Dendritic cell treated with granulocyte-macrophage colony-stimulating factor and Interleukin-4, amounts not matched to agents 40 ng/mL and 50 ng/mL, for 4 days (primary cell): Measurements from ENCODE around the gene CPNE7.
"Not testable (repeated sequence)": the region's sequence is repeated elsewhere in the genome, so short reads cannot be mapped to it uniquely, and the experiment has no call there.

ENCODE experiments used
- H3K27ac Mint-ChIP-seq: one replicate; pipeline ENCODE4 v1.8.0; 2022; ENCODE audit warnings: mild to moderate bottlenecking, mixed read lengths
- H3K27me3 Mint-ChIP-seq: one replicate; pipeline ENCODE4 v1.8.0; 2022; ENCODE audit warnings: mild to moderate bottlenecking, mixed read lengths
- H3K36me3 Mint-ChIP-seq: one replicate; pipeline ENCODE4 v1.8.0; 2022; ENCODE audit warnings: low read depth, mixed read lengths
- H3K4me1 Mint-ChIP-seq: one replicate; pipeline ENCODE4 v1.8.0; 2022; ENCODE audit warnings: low read depth, mixed read lengths
- H3K4me3 Mint-ChIP-seq: one replicate; pipeline ENCODE4 v1.8.0; 2022; ENCODE audit warnings: mild to moderate bottlenecking, moderate library complexity, mixed read lengths
- H3K9me3 Mint-ChIP-seq: one replicate; pipeline ENCODE4 v1.8.0; 2022; ENCODE audit warnings: mixed read lengths
- intact Hi-C: fragments of 100-400 bp; cut with micrococcal nuclease; formaldehyde crosslinking; loops from one replicate; pipeline ENCODE4 v1.15.0; 2022

Gene CPNE7

GRCh38 chr16:89567656-89568594, 7.6 kb upstream of the CPNE7 start:
- Mint-ChIP-seq H3K4me1 (peaks cover 44% of the 10 kb centered on the region), H3K4me3 (no peak overlapping the region), H3K27ac (no peak overlapping the region)

DNA sequence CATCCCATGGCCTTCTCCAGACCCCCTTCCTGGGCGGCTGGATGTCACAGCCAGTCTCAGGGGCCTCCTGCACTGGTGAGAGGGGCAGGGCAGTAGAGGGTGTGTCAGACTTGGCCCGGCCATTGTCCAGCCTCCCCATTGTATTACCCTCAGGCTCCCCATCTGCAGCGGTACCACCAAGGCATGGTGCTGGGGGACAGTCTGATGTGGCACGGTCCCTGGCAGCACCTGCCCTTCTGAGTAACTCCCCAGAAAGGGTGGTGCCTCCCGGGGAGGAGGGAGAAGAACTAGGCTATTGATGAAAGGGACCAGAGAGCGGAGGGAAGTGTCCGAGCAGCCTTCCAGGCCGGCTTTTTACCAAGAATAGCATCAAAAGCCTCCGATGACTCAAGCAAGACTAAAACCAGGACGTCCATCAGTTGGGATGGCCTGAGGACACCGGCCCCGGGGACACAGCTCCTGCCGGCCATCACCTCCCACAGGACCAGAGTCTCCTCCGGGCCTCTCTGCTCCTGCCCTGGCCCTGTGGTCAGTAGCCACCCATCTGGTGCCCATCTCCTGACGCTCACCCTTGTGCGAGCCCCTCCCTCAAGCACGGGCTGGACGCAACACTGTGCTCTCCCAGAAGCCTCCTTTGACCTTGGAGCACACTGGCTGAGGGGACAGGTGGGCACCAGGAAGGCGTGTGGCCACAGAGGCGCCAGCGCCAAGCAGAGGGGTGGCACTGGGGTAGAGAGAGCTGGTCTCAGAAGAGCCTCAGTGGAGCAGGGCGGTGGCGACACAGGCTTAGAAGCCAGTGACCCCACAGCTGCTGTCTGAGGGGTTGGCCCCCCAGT, 5.8 kb upstream of the CPNE7 start:
- Mint-ChIP-seq H3K36me3 (peaks cover 12% of the 10 kb centered on the region), H3K4me3 (no peak overlapping the region), H3K9me3 (no peaks in the 10 kb centered on the region), H3K27me3 (peaks cover 42% of the 10 kb centered on the region), H3K27ac (peak overlapping the region; percentile 38), H3K4me1 (peaks cover 26% of the 10 kb centered on the region)
- intact Hi-C loops: loop anchor here (10.0 kb wide), 1 partner anchor 75 kb away; the partner anchor contains the start of gene ANKRD11

More at GRCh38 chr16:89567656-89568594, 7.6 kb upstream of the CPNE7 start:
- peaks cover 26% of the 10 kb centered on the region for H3K27me3 Mint-ChIP-seq
- intact Hi-C loops: loop anchor here (10.0 kb wide), 1 partner anchor 73 kb away; the partner anchor contains the start of gene ANKRD11
- H3K36me3 Mint-ChIP-seq: peaks cover 30% of the 10 kb centered on the region
- H3K9me3 Mint-ChIP-seq: no peaks in the 10 kb centered on the region

GRCh38 chr16:89570342-89570923, 5.1 kb upstream of the CPNE7 start:
- no peaks in the 10 kb centered on the region for H3K9me3 Mint-ChIP-seq
- H3K4me1 Mint-ChIP-seq: peaks cover 19% of the 10 kb centered on the region
- peak overlapping the region; percentile 38 for H3K27ac Mint-ChIP-seq
- intact Hi-C loops: no loop called here
- peaks cover 48% of the 10 kb centered on the region for H3K27me3 Mint-ChIP-seq
- no peak overlapping the region for H3K4me3 Mint-ChIP-seq
- H3K36me3 Mint-ChIP-seq: peaks cover 6% of the 10 kb centered on the region

GRCh38 chr16:89570983-89571598, 4.5 kb upstream of the CPNE7 start:
- H3K4me3 Mint-ChIP-seq, H3K9me3 Mint-ChIP-seq, intact Hi-C loops, H3K36me3 Mint-ChIP-seq, H3K27ac Mint-ChIP-seq: not testable (repeated sequence)
- Mint-ChIP-seq H3K4me1 (peaks cover 12% of the 10 kb centered on the region), H3K27me3 (peaks cover 51% of the 10 kb centered on the region)

GRCh38 chr16:89571636-89572035, 3.9 kb upstream of the CPNE7 start:
- H3K4me1 Mint-ChIP-seq: peaks cover 10% of the 10 kb centered on the region
- no peak overlapping the region for H3K27ac Mint-ChIP-seq
- intact Hi-C loops: no loop called here
- peaks cover 53% of the 10 kb centered on the region for H3K27me3 Mint-ChIP-seq
- no peak overlapping the region for H3K4me3 Mint-ChIP-seq
- peaks cover 6% of the 10 kb centered on the region for H3K36me3 Mint-ChIP-seq
- H3K9me3 Mint-ChIP-seq: no peaks in the 10 kb centered on the region

- no peaks in the 10 kb centered on the region for H3K9me3 Mint-ChIP-seq
- no peak overlapping the region for H3K4me3 Mint-ChIP-seq
- peaks cover 10% of the 10 kb centered on the region for H3K4me1 Mint-ChIP-seq
- H3K27me3 Mint-ChIP-seq: peaks cover 57% of the 10 kb centered on the region
- peaks cover 6% of the 10 kb centered on the region for H3K36me3 Mint-ChIP-seq
- no peak overlapping the region for H3K27ac Mint-ChIP-seq
- intact Hi-C loops: no loop called here
Observed at GRCh38 chr16:89572073-89572484, 3.5 kb upstream of the CPNE7 start.

- intact Hi-C loops: no loop called here
- Mint-ChIP-seq H3K27me3 (peaks cover 62% of the 10 kb centered on the region), H3K4me3 (no peak overlapping the region), H3K27ac (no peak overlapping the region), H3K4me1 (peaks cover 10% of the 10 kb centered on the region), H3K9me3 (no peaks in the 10 kb centered on the region), H3K36me3 (peaks cover 3% of the 10 kb centered on the region)
Observed at GRCh38 chr16:89572485-89573205, 2.9 kb upstream of the CPNE7 start.

DNA sequence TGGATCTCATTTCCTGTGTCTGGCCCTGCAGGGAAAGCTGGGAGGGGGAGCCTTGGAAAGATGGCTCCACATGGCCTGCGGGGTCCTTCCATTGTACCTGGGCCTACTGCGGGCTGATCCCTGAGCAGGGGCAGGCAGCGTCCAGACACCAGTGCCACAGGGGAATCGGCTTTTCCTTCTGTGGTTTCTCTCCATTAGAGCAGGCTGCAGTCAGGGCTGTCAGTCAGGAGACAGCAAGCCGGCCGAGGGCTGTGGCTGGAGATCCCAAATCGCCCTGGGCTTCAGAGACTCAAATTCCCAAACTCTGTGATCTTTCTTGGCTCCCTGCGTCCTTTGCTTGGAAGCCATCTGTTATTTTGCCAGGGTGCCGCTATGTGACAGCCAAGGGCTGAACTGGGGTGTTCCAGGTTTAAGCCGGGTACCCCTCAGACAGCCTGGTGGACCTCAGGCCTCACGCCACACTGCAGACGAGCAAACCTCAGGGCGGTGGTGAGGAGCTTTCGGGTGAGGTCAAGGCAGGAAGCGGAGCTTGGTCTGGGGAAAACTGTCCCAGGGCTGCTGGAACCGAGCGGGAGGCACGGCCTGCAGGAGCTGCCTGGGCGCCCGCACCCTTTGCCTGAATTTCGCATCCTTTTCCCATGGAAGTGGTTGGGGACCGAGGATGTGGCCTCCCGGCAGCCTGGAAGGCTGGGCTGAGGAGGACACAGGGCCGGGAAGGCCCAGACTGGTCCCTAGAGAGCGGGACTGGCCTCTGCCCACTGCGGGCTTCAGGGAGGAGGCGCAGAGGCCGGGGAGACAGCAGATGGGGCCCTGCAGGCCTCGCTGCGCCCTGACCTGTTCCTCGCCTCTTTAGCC, 1.5 kb upstream of the CPNE7 start:
- Mint-ChIP-seq H3K36me3 (no peaks in the 10 kb centered on the region), H3K4me3 (no peak overlapping the region), H3K9me3 (no peaks in the 10 kb centered on the region), H3K27ac (no peak overlapping the region), H3K4me1 (peaks cover 10% of the 10 kb centered on the region), H3K27me3 (peaks cover 71% of the 10 kb centered on the region)
- intact Hi-C loops: loop anchor here (1.0 to 2.0 kb wide), 2 partner anchors 41 to 67 kb away; no protein-coding TSS in a partner anchor

- intact Hi-C loops: loop anchor here (1.0 to 2.0 kb wide), 2 partner anchors 40 to 67 kb away; no protein-coding TSS in a partner anchor
- Mint-ChIP-seq H3K9me3 (no peaks in the 10 kb centered on the region), H3K36me3 (no peaks in the 10 kb centered on the region), H3K27ac (no peak overlapping the region), H3K4me3 (peak overlapping the region; percentile 53), H3K4me1 (peaks cover 10% of the 10 kb centered on the region), H3K27me3 (peaks cover 70% of the 10 kb centered on the region)
Observed at GRCh38 chr16:89574681-89575246, 794 bp upstream of the CPNE7 start.

DNA sequence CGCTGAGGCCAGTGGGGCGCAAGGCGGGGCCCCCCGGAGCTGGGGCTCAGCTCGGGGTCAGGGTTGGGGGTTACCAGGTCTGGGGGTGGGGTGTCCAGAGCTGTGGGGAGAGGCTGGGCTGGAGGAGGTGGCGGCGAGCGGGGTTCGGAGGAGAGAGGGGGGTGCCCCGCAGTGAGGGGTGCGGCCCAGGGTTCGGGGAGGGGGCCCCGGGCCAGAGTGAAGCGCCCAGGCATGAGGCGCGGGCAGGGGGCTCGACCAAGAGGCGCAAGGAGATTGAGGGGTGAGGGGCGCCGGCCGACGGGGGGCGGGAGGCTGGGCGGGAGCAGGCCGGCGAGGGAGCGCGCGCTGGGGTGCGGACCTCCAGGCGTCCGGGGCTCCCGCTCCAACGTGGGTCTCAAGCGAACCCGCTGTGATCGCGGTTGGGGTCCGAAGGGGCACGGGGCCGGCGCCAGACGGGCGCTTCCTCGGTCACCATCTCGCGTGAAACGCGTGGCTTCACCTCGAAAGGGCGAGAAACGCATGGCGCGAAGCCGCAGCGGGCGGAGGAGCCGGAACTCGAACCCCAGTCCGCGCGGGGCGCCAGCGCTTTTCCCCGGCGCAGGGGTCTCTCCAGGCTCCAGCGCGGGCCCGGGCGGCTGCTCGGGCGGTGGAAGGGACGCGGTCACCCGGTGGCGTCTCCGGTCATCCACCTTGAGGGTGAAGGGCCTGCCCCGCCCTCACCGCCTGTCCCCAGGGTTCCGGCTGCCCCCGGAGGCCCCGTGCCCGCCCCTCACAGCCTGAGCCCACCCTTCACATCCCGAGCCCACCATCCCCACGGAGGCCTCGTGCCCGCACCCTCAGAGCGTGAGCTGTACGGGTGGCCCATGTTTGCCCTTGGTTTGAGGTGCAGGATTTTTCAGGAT, 846 bp downstream of the CPNE7 start:
- Mint-ChIP-seq H3K36me3 (no peaks in the 10 kb centered on the region), H3K4me1 (peaks cover 10% of the 10 kb centered on the region), H3K27me3 (peaks cover 60% of the 10 kb centered on the region), H3K9me3 (no peaks in the 10 kb centered on the region), H3K27ac (no peak overlapping the region), H3K4me3 (no peak overlapping the region)
- intact Hi-C loops: no loop called here

DNA sequence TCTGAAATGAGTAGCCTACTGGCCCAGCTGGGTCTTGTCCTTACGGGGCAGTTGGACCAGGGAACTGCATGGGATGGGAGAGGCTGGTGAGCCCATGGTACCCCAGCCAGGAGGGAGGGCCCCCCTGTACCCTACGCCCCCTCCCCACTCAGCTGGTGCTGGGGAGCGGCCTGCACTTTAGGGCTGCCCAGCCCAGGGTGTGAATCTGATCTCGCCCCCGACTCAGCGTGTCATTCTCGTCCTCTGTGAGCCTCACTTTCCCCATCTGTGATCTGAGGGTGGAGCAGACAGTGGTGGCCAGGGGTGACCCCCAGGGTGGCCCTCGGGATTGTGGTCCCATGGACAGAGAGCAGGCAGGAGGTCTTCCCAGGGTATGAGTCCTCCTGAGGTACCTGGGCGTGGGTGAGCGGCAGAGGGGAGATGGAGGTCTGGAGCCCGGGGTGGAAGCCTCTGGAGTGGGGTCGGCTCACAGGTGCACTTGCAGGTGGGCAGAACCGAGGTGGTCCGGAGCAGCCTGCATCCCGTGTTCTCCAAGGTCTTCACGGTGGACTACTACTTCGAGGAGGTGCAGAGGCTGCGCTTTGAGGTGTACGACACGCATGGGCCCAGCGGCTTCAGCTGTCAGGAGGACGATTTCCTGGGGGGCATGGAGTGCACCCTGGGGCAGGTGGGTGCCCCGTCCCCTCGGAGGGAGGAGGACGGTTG, 1.6 kb downstream of the CPNE7 start:
- H3K27me3 Mint-ChIP-seq: peaks cover 52% of the 10 kb centered on the region
- H3K4me1 Mint-ChIP-seq: peaks cover 2% of the 10 kb centered on the region
- no peaks in the 10 kb centered on the region for H3K36me3 Mint-ChIP-seq
- no peak overlapping the region for H3K27ac Mint-ChIP-seq
- H3K4me3 Mint-ChIP-seq: no peak overlapping the region
- intact Hi-C loops: no loop called here
- H3K9me3 Mint-ChIP-seq: no peaks in the 10 kb centered on the region
